GM10266 (cell line): ENCODE results near the gene IGFL2.
"Not testable (repeated sequence)": the region's sequence is repeated elsewhere in the genome, so short reads cannot be mapped to it uniquely, and the experiment has no call there.

Source experiments
- DNase-seq: peaks from one replicate; pipeline ENCODE4 v3.0.0; 2012; ENCODE audit errors: extremely low spot score
- TF ChIP-seq, protein P1 (sequence below): IDR thresholded peaks from 2 replicates; pipeline ENCODE4 v1.5.1; 2012; ENCODE audit warnings: mild to moderate bottlenecking, low read depth; ENCODE audit not compliant: control insufficient read depth, insufficient read depth; ENCODE audit errors: missing control alignments

The IGFL2 gene

GRCh38 chr19:46142294-46142693 lies 5.7 kb upstream of the IGFL2 start:
- DNase-seq, result no peak
- TF ChIP-seq, protein P1, sequence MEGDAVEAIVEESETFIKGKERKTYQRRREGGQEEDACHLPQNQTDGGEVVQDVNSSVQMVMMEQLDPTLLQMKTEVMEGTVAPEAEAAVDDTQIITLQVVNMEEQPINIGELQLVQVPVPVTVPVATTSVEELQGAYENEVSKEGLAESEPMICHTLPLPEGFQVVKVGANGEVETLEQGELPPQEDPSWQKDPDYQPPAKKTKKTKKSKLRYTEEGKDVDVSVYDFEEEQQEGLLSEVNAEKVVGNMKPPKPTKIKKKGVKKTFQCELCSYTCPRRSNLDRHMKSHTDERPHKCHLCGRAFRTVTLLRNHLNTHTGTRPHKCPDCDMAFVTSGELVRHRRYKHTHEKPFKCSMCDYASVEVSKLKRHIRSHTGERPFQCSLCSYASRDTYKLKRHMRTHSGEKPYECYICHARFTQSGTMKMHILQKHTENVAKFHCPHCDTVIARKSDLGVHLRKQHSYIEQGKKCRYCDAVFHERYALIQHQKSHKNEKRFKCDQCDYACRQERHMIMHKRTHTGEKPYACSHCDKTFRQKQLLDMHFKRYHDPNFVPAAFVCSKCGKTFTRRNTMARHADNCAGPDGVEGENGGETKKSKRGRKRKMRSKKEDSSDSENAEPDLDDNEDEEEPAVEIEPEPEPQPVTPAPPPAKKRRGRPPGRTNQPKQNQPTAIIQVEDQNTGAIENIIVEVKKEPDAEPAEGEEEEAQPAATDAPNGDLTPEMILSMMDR, result no peak

DNA sequence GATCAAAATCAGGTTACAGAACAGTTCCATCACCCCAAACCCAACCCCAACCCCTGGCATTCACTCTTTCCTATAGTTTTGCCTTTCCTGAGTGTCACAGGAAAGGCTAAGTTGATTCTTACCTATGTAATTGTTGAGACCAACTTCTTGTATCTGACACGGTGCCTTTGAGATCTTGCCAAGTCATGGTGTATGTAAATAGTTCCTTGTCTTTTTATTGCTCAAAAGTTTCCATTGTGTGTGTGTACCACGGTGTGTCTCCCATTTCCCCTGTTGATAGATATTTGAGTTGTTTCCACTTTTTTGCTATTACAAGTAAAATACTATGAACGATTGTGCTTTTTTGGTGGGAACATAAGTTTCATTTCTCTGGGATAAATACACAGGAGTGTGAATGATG lies 3.3 kb upstream of the IGFL2 start:
- TF ChIP-seq, protein P1, result no peak
- DNase-seq, result no peak

- TF ChIP-seq, protein P1, result no peak
- no peak for DNase-seq
Measured at GRCh38 chr19:46147166-46147740, 785 bp upstream of the IGFL2 start.

DNA sequence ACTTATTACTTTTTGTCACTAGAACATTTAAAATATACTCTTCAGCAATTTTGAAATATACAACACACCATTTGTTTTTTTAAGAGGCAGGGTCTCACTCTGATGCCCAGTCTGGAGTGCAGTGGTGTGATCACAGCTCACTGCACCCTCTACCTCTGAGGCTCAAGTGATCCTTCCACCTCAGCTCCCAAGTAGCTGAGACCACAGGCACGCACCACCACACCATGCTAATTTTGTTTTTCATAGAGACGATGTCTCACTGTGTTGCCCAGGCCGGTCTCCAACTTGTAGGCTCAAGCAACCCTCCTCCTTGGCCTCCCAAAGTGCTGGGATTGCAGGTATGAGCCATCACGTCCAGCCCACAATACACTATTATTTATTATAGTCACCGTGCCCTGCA lies 2.6 kb downstream of the IGFL2 start:
- TF ChIP-seq, protein P1, result no peak
- no peak for DNase-seq

DNA sequence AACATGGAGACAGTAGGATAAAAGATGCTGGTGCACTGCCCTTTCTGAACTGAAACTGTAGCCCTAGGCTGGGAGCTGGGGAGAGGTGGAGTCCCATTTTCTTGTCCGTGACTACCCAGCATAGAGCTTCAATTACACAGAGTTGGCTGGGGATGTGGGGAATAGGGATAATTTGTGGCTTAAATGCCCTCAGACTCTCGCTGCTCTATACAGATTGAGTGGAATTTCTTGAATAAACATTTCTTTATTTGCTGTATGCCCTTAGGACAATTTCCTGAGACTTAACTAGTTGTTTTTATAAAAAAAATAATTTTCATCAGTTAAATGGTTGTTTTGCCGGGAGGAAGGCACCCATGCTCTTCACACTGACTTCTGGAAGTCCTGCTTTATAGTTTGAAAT lies 7.2 kb downstream of the IGFL2 start:
- TF ChIP-seq, protein P1, result no peak
- DNase-seq, result no peak

- TF ChIP-seq, protein P1, result no peak
- DNase-seq, result no peak
Measured at GRCh38 chr19:46159418-46160232, 11.6 kb downstream of the IGFL2 start.

- TF ChIP-seq, protein P1, result no peak
Measured at GRCh38 chr19:46160233-46160775, 12.3 kb downstream of the IGFL2 start.

GRCh38 chr19:46161642-46162257 lies 13.7 kb downstream of the IGFL2 start:
- not testable (repeated sequence) for DNase-seq

More at GRCh38 chr19:46160233-46160775, 12.3 kb downstream of the IGFL2 start:
- no peak for DNase-seq
